ENCODE measurements around the gene SLC26A2. TPM values are rescaled to one million over a fixed set of nuclear protein-coding genes. Genes with fewer than 3 reads are reported as not detected.

SLC26A2 gene
- 9.1 and 9.6 TPM in 2 replicates for polyA plus RNA-seq (2014; cell fraction: cytosol; rRNA removed)
- polyA plus RNA-seq (2014; cell fraction: nucleus; rRNA removed) = 4.9 and 5.0 TPM in 2 replicates

GRCh38 chr5:149960272-149961185, at the start of gene SLC26A2:
SLC26A2 (plus strand) TSS chr5:149960758; CDS start chr5:149977653, 16,895 bp downstream.
- peak; percentile 97 for DNase-seq (ENCODE audit: low spot score)

- DNase-seq (ENCODE audit: low spot score) = no peak
Measured at GRCh38 chr5:149911031-149911430, 49.5 kb upstream of the SLC26A2 start.

- DNase-seq (ENCODE audit: low spot score) = no peak
Measured at GRCh38 chr5:149912226-149912871, 48.2 kb upstream of the SLC26A2 start.

DNA sequence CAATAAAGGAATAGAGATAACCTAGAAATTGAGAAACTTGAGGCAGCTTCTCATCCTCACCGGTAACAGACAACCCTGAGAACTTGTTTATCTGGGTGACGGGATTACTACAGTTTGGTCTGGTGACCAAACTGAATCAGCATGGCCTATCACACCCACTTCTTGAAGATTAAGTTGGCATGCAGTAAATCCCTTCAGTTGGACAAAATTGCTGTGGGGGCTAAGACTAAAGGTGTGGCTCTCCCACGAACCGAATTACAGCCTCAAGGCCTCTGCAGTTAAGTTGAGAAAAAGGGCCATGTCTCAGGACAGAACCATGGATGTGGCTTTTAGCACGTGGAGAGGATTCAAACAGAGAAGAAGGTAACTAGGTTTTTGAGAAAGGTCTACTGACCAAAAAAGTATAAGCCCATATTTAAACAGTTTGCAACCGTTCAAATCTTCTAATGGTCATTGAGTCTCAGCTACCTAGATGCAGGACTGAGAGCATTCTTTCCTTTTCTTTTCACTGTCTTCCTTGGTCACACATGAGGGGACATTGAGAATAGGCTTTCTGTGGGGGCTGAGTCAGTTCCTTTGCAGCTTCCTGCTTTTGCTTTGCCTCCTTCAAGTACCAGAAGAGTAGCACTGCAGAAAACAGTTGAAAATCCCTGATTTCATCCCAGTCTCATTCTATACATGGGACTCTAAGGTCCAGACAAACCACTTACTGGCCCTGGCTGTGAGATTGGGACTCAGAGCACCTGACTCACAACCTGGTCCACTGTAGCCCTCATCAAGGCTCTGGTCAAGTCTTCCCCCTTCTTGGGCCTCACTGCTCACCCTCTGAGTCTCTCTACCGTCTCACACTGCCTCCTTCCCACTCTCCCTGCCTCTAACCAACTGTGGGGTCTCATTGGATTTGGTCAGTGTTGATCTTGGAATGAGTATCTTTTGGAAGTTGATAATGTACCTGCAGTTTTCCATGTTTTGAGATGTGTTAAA, 46.8 kb upstream of the SLC26A2 start:
- DNase-seq (ENCODE audit: low spot score) = no peak

DNA sequence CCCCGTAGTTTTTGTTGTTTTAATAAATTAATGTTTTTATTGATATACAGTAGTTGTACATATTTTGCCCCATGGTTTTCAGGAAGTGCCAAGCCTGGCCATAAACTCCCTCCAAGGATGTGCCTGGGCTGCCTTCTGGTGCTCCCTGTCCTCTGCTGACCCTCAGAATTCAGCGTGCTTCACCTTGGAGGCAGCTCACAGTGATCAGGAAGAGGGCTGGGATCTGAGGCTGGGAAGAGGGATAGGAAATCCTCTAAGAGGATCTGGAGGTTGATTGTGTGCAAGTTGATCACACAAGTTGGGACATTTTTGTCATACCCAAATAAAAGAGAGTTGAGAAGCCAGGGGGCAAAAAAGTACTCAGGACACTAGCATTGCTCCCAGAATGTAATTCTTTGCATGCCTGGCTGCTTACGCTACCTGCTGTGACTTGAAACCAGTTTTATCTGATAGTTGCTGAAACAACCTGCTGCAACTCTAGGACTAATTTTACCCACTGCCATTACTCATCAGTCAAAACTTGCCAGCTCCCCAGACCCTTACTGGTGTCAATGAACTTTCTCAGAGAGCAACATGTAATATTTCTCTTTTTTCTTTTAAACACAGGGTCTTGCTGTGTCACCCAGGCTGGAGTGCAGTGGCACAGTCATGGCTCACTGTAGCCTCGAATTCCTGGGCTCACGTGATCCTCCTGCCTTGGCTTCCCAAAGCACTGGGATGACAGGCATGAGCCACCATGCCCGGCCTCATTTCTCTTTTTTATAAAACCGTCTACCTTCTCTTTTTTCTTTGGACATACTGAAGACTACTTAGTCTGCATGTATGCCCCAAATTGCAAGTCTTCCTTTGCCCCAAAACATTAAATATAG, 44.9 kb upstream of the SLC26A2 start:
- DNase-seq (ENCODE audit: low spot score) = no peak

DNA sequence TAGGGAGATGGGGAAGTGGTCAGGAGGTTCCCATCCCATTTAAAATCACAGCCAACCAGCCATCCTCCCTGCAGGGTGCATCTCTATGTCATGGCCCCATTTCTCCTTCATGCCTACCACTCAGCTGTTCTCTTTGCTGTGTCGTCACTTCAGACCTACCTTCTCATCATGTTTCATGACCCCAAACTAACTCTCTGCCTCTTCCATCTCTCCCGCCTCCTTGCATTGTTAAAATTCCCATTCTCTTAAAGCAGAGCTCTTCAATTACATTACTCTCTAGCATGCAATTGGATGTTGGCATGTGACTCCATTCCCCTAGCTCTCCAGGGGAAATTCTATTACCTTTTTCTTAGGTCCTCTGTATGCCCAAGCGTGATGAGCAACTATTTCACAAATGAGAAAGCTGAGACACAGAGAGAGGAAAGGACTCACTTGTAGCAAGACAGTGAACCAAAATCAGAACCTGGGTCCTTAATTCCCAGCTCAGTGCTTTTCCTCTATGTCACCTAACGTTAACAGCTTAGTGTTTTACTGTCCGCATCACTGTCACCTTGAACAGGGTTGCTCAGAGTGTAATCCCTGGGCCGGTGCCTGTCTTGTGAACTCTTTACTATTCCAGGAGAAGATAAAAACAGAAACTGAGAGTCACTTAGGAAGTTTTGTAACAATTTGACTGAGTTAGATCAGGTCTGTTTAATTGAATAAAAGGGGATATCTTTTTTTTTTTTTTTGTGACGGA, 44.1 kb upstream of the SLC26A2 start:
- no peak for DNase-seq (ENCODE audit: low spot score)

GRCh38 chr5:149917073-149917676, 43.4 kb upstream of the SLC26A2 start:
- DNase-seq (ENCODE audit: low spot score) = no peak

DNA sequence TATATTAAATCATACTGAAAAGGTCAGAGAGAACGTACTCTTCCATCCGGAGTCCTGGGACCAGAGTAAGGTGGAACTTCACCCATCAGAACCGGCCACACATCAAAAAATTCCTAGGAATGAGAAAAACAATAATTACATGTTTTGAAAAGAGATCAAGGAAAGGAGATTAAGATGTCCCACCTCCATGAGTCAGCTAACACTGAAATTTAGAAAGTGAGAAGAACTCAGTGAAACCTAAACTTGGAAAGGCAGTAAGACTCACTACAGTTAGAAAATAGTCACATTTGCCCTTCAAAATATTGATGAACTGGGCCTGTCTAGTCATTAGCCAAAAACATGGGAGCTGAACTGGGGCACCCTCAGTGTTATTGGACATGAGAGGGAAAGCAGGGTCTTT, 39.0 kb upstream of the SLC26A2 start:
- DNase-seq (ENCODE audit: low spot score) = no peak

DNA sequence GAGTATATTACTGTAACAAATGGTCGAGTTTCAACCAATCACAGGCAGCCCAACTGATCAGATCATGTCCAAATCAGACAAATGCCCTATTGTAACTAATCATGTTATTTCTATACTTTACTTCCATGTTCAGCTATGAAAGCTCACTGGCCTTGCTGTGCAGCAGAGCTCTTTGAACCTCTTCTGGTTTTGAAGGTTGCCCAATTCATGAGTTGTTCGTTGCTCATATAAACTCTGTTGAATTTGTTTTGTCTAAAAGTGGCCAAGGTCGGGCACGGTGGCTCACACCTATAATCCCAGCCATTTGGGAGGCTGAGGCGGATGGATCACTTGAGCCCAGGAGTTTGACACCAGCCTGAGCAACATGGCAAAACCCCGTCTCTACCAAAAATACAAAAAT, 37.6 kb upstream of the SLC26A2 start:
- DNase-seq (ENCODE audit: low spot score) = no peak

GRCh38 chr5:149924486-149924885, 36.1 kb upstream of the SLC26A2 start:
- no peak for DNase-seq (ENCODE audit: low spot score)

DNA sequence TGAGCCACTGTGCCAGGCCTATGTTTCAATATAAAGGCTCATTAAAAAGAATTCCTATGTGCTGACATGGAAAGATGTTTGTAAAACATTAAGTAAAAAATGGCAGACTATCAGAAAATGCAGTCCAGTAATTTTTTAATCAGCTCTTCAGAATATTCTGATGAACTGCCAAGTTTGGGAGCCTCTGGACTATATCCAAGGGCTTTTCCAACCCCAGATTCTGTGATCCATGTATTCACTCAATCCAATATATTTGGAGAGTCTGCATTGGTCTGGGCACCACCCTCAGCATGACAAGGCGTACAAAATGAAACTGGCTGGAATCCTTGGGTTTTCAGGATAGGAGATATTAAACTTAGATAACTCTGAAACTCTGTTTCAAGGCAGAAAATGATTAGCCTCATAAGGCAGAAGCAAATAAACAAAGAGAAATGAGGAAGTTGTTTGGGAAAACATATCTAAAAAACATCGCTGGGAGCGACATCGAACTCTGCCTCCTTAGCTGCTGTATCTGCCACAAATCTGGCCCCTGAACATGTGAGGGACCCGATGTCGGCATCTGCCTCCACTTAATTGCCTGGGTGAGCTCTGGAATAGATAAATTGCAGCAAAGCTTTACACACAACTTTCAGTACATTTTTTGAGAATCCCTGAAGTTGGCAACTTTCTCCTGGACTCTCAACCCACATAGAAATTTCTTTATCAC, 30.4 kb upstream of the SLC26A2 start:
- DNase-seq (ENCODE audit: low spot score) = no peak

- no peak for DNase-seq (ENCODE audit: low spot score)
Measured at GRCh38 chr5:149930749-149931574, 29.6 kb upstream of the SLC26A2 start.

DNA sequence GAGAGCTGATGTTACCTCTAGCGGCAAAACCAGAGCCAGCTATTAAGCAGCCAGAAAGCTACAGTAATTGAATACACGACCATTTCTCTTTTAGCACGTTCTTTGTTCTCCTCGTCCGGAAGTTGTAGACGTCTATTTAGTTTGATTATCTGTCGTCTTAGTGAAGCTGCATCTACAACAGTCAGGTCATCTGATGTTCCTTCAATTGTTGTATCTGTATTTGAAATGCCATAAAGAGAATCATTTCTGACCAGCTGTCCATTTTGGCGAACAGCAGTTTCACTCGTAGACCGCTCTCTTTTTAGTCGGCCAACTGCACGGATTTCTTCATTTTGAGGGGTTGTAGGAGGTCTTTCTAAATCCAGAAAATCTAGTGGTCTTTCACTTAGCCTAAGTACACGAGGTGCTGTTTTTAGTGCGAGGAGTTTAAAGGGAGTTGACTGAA, 28.5 kb upstream of the SLC26A2 start:
- peak; percentile 13 for DNase-seq (ENCODE audit: low spot score)

DNA sequence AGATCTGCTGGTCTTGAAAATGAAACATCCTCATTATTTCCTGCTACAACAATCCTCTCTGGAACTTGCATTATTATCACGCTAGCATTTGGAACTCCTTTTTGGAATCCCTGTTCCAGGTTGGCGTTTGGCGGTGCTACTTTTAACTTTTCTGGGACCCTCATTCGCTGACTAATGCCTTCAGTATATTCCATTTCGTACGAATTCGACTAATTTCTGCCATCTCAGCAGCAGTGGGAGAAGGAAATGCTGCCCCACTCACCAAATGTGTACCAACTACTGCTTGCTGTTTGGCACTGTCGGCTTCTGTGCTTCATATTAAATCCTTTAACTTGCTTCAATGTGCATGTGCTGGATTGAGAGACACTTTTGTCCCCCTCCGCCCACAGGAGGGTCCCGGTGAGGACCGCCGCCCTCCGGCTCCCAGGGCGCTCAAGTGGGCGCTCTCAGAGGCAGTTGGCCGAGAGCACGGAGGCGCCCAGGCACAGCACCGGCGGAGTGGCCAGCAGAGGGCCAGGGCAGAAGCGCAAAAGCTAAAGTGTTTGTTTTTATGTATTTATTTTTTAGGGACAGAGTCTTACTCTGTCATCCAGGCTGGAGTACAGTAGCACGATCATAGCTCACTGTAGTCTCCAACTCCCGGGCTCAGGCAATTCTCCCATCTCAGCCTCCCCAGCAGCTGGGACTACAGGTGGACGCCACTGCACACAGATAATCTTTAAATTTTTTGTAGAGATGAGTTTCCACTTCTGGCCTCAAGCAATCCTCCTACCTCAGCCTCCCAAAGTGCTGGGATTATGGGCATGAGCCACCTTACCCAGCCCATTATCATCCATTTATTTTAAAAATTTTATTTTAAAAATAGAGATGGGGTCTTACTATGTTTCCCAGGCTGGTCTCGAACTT, 27.9 kb upstream of the SLC26A2 start:
- no peak for DNase-seq (ENCODE audit: low spot score)

- DNase-seq (ENCODE audit: low spot score) = no peak
Measured at GRCh38 chr5:149935431-149935901, 25.1 kb upstream of the SLC26A2 start.

GRCh38 chr5:149936044-149936699, 24.4 kb upstream of the SLC26A2 start:
- no peak for DNase-seq (ENCODE audit: low spot score)

Data from SK-N-DZ (cell line).